OCI-LY7 (cell line): Measurements from ENCODE around the gene C17orf113. TPM values are rescaled to one million over a fixed set of nuclear protein-coding genes. Genes with fewer than 3 reads are reported as not detected.

Source experiments
- BruUV-seq: library from RNA; stranded (reverse); fragments of 400-500 nt; replicated peaks from 2 replicates; lab custom pipeline; 2021; lab: Mats Ljungman, UMichigan
- CTCF ChIA-PET: fragments of 300-600 bp; sonication (Branson Sonifier 250); formaldehyde crosslinking; loops from one replicate; lab custom pipeline; 2022; ENCODE audit warnings: antibody characterized with exemption; ENCODE audit not compliant: unreplicated experiment; lab: Charles Lee
- POLR2A ChIA-PET: fragments of 300-600 bp; sonication (Branson Sonifier 250); formaldehyde crosslinking; loops from one replicate; lab custom pipeline; 2022; ENCODE audit warnings: antibody characterized with exemption; lab: Charles Lee
- DNase-seq: peaks from one replicate; pipeline ENCODE4 v3.0.0-alpha.2; 2015; ENCODE audit warnings: low spot score
- H2AFZ ChIP-seq: fragments of 200-600 bp; sonication (generic), shearing (Covaris generic); 2 replicates; pipeline ENCODE4 v1.6.1; 2014; ENCODE audit warnings: mild to moderate bottlenecking, antibody characterized with exemption, low read length, moderate library complexity
- H3K27ac ChIP-seq: fragments of 200-600 bp; sonication (generic); 2 replicates; pipeline ENCODE4 v1.5.1; 2014; ENCODE audit warnings: mixed run types, low read depth, mild to moderate bottlenecking, moderate library complexity, low read length, inconsistent platforms; ENCODE audit not compliant: poor library complexity, severe bottlenecking
- H3K36me3 ChIP-seq: fragments of 200-600 bp; sonication (generic); 2 replicates; pipeline ENCODE4 v1.6.1; 2014; ENCODE audit warnings: mild to moderate bottlenecking, antibody characterized with exemption, low read length, moderate library complexity, mixed read lengths; ENCODE audit not compliant: insufficient read depth
- H3K4me1 ChIP-seq: fragments of 200-600 bp; sonication (generic); 2 replicates; pipeline ENCODE4 v1.5.1; 2014; ENCODE audit warnings: mild to moderate bottlenecking, low read length; ENCODE audit not compliant: insufficient read depth, poor library complexity, severe bottlenecking
- H3K4me2 ChIP-seq: fragments of 200-600 bp; sonication (generic); 2 replicates; pipeline ENCODE4 v1.6.1; 2014; ENCODE audit warnings: mild to moderate bottlenecking, low read length
- H3K4me3 ChIP-seq: fragments of 200-600 bp; sonication (generic); 2 replicates; pipeline ENCODE4 v1.5.1; 2014; ENCODE audit warnings: mild to moderate bottlenecking, low read depth, low read length; ENCODE audit not compliant: poor library complexity, severe bottlenecking
- H3K79me2 ChIP-seq: fragments of 200-600 bp; sonication (generic); 2 replicates; pipeline ENCODE4 v1.6.1; 2016; ENCODE audit warnings: low read depth, mild to moderate bottlenecking, low read length, moderate library complexity, mixed read lengths; ENCODE audit not compliant: insufficient read depth
- H3K9me2 ChIP-seq: fragments of 200-600 bp; sonication (generic); 2 replicates; pipeline ENCODE4 v1.6.1; 2016; ENCODE audit warnings: mild to moderate bottlenecking, low read length, mixed read lengths; ENCODE audit not compliant: insufficient read depth
- H3K9me3 ChIP-seq: fragments of 200-600 bp; sonication (generic); 2 replicates; pipeline ENCODE4 v1.6.1; 2014; ENCODE audit warnings: mild to moderate bottlenecking, mixed run types, low read length, mixed read lengths
- H4K20me1 ChIP-seq: fragments of 200-600 bp; sonication (generic); 2 replicates; pipeline ENCODE4 v1.6.1; 2014; ENCODE audit warnings: mild to moderate bottlenecking, antibody characterized with exemption, low read length, moderate library complexity, mixed read lengths; ENCODE audit not compliant: insufficient read depth
- CTCF ChIP-seq: fragments of 200-600 bp; sonication (generic); conservative IDR thresholded peaks from 2 replicates; pipeline ENCODE4 v1.5.1; 2014; ENCODE audit warnings: mild to moderate bottlenecking, antibody characterized with exemption, low read length, moderate library complexity, mixed read lengths
- EZH2phosphoT487 ChIP-seq: fragments of 200-600 bp; sonication (generic); IDR thresholded peaks from 2 replicates; pipeline ENCODE4 v1.6.1; 2018; ENCODE audit warnings: low read depth, borderline replicate concordance, mild to moderate bottlenecking, mixed run types, antibody characterized with exemption, low read length, moderate library complexity, mixed read lengths
- intact Hi-C: fragments of 100-400 bp; cut with micrococcal nuclease; formaldehyde crosslinking; loops from one replicate; pipeline ENCODE4 v1.10.0; 2022; ENCODE audit not compliant: unreplicated experiment
- total RNA-seq, 2 experiments: library from RNA; depleted of rRNA in 1 of 2; stranded (reverse); fragments of >200 nt in 1 of 2; shearing (Covaris generic) in 1 of 2; gene quantifications; 2 replicates each; pipeline ENCODE4 v1.2.3, GENCODE V29; 2014 to 2022

C17orf113 gene
- total RNA-seq, 2 experiments from 2014 or later = 0.25 TPM

- CTCF ChIA-PET = no interaction called here
- TF ChIP-seq EZH2phosphoT487 (no peak), CTCF (no peak)
- H3K9me3 ChIP-seq = no peaks in the 10 kb centered on the region
- no peak for DNase-seq
- H3K36me3 ChIP-seq = no peaks in the 10 kb centered on the region
- H3K4me1 ChIP-seq = peaks cover 17% of the 10 kb centered on the region
- no TSS peak for BruUV-seq
- no peaks in the 10 kb centered on the region for H3K79me2 ChIP-seq
- no peak overlapping the region for H3K4me2 ChIP-seq
- H3K4me3 ChIP-seq = no peak overlapping the region
- H3K27ac ChIP-seq = no peak overlapping the region
- H3K9me2 ChIP-seq = no peaks in the 10 kb centered on the region
- intact Hi-C loops = no loop called here
- no peaks in the 10 kb centered on the region for H4K20me1 ChIP-seq
- no peak overlapping the region for H2AFZ ChIP-seq
- POLR2A ChIA-PET = no interaction called here
These were observed 12.3 kb upstream of the C17orf113 start for GRCh38 chr17:42062681-42063080.

- H3K4me3 ChIP-seq = no peak overlapping the region
- H3K4me2 ChIP-seq = no peak overlapping the region
- no peaks in the 10 kb centered on the region for H3K36me3 ChIP-seq
- TF ChIP-seq EZH2phosphoT487 (no peak), CTCF (no peak)
- intact Hi-C loops = no loop called here
- no peak overlapping the region for H3K27ac ChIP-seq
- ChIA-PET CTCF (no interaction called here), POLR2A (no interaction called here)
- no peaks in the 10 kb centered on the region for H3K9me2 ChIP-seq
- BruUV-seq = no TSS peak
- no peak for DNase-seq
- H3K9me3 ChIP-seq = no peaks in the 10 kb centered on the region
- H4K20me1 ChIP-seq = no peaks in the 10 kb centered on the region
- H2AFZ ChIP-seq = no peak overlapping the region
- peaks cover 17% of the 10 kb centered on the region for H3K4me1 ChIP-seq
- no peaks in the 10 kb centered on the region for H3K79me2 ChIP-seq
These were observed 11.5 kb upstream of the C17orf113 start for GRCh38 chr17:42061646-42062487.

GRCh38 chr17:42060231-42060630 lies 9.8 kb upstream of the C17orf113 start:
- DNase-seq = no peak
- CTCF ChIA-PET = no interaction called here
- TF ChIP-seq EZH2phosphoT487 (no peak), CTCF (no peak)
- Histone ChIP-seq H3K79me2 (no peaks in the 10 kb centered on the region), H3K36me3 (no peaks in the 10 kb centered on the region), H3K9me2 (no peaks in the 10 kb centered on the region), H3K4me3 (no peak overlapping the region), H2AFZ (peak overlapping the region; percentile 48; the same call in 1 of the 2 replicates), H3K27ac (no peak overlapping the region), H3K4me2 (no peak overlapping the region), H3K4me1 (peaks cover 17% of the 10 kb centered on the region), H3K9me3 (0 out of 2 replicates have a peak, but pooled peaks cover 8% of the 10 kb centered on the region), H4K20me1 (no peaks in the 10 kb centered on the region)
- POLR2A ChIA-PET = no interaction called here
- no TSS peak for BruUV-seq
- intact Hi-C loops = no loop called here
